GM23248 (cell line): ENCODE data around the gene ZFP62. TPM values are rescaled to one million over a fixed set of nuclear protein-coding genes. Genes with fewer than 3 reads are reported as not detected.

Experiments
- DNase-seq: peaks from one replicate; pipeline ENCODE4 v3.0.0-alpha.2; 2015
- H2AFZ ChIP-seq: fragments of 200-600 bp; sonication (generic); 2 replicates; pipeline ENCODE4 v1.6.1; 2016; ENCODE audit warnings: antibody characterized with exemption
- H3F3A ChIP-seq: fragments of 200-600 bp; sonication (generic); 2 replicates; pipeline ENCODE4 v1.6.1; 2016; ENCODE audit warnings: mild to moderate bottlenecking, antibody characterized with exemption, mixed run types; ENCODE audit not compliant: insufficient read depth
- H3K27ac ChIP-seq: fragments of 200-600 bp; sonication (generic); 2 replicates; pipeline ENCODE4 v1.5.1; 2016; ENCODE audit warnings: mild to moderate bottlenecking
- H3K27me3 ChIP-seq: fragments of 200-600 bp; sonication (generic); replicated peaks from 2 replicates; pipeline ENCODE4 v1.6.1; 2016; ENCODE audit warnings: mild to moderate bottlenecking; ENCODE audit not compliant: insufficient read depth
- H3K36me3 ChIP-seq: fragments of 200-600 bp; sonication (generic); 2 replicates; pipeline ENCODE4 v1.6.1; 2016; ENCODE audit warnings: low read depth, mild to moderate bottlenecking
- H3K4me1 ChIP-seq: fragments of 200-600 bp; sonication (generic); 2 replicates; pipeline ENCODE4 v1.6.1; 2016; ENCODE audit warnings: mild to moderate bottlenecking; ENCODE audit not compliant: insufficient read depth
- H3K4me2 ChIP-seq: fragments of 200-600 bp; sonication (generic); one replicate; pipeline ENCODE4 v1.6.1; 2016; ENCODE audit warnings: mild to moderate bottlenecking; ENCODE audit not compliant: unreplicated experiment
- H3K4me3 ChIP-seq: fragments of 200-600 bp; sonication (generic); 2 replicates; pipeline ENCODE4 v1.5.1; 2016; ENCODE audit warnings: mild to moderate bottlenecking
- H3K79me2 ChIP-seq: fragments of 200-600 bp; sonication (generic); 2 replicates; pipeline ENCODE4 v1.6.1; 2016; ENCODE audit warnings: mild to moderate bottlenecking; ENCODE audit not compliant: insufficient read depth
- H3K9ac ChIP-seq: fragments of 200-600 bp; sonication (generic); 2 replicates; pipeline ENCODE4 v1.6.1; 2016; ENCODE audit warnings: mild to moderate bottlenecking
- H3K9me2 ChIP-seq: fragments of 200-600 bp; sonication (generic); 2 replicates; pipeline ENCODE4 v1.6.1; 2016; ENCODE audit warnings: mixed run types, mild to moderate bottlenecking, moderate library complexity; ENCODE audit not compliant: insufficient read depth
- H3K9me3 ChIP-seq: fragments of 200-600 bp; sonication (generic); one replicate; pipeline ENCODE4 v1.6.1; 2017; ENCODE audit warnings: low read depth
- H4K20me1 ChIP-seq: fragments of 200-600 bp; sonication (generic); 2 replicates; pipeline ENCODE4 v1.6.0; 2016; ENCODE audit not compliant: insufficient read depth
- EZH2 ChIP-seq: fragments of 200-600 bp; sonication (generic); IDR thresholded peaks from 2 replicates; pipeline ENCODE4 v1.6.1; 2018; ENCODE audit warnings: antibody characterized with exemption, mild to moderate bottlenecking; ENCODE audit not compliant: insufficient read depth, poor library complexity, severe bottlenecking
- EZH2phosphoT487 ChIP-seq: fragments of 200-600 bp; sonication (generic); IDR thresholded peaks from 2 replicates; pipeline ENCODE4 v1.6.1; 2018; ENCODE audit warnings: antibody characterized with exemption, moderate library complexity, mild to moderate bottlenecking, low read depth; ENCODE audit not compliant: insufficient read depth
- WGBS, 2 experiments: methylation state at CpG; one replicate each; pipeline ENCODE4 v1.1.6; 2015 to 2017; ENCODE audit warnings: low lambda C conversion rate in 2 of 2, low coverage in 1 of 2; ENCODE audit errors: missing lambda C conversion rate in 2 of 2; 5-methylcytosine and 5-hydroxymethylcytosine counted together
- in situ Hi-C: fragments of 300-500 bp; cut with MboI; formaldehyde crosslinking; loops from 2 replicates; pipeline ENCODE4 v1.15.0; 2020
- polyA plus RNA-seq: library from polyadenylated mRNA; unstranded; fragments of >200 nt; fragmentation: Nextera tagmentation; extraction: Ambion mirVana; gene quantifications from 2 replicates; pipeline ENCODE4 v1.2.1, GENCODE V29; 2016
- total RNA-seq: library from RNA; depleted of rRNA; stranded (reverse); fragments of >200 nt; shearing (Covaris generic); gene quantifications from 2 replicates; pipeline ENCODE4 v1.2.3, GENCODE V29; 2014

The ZFP62 gene
- total and polyA plus RNA-seq, 2 experiments from 2014 or later, result 13.0 to 13.6 TPM

DNA sequence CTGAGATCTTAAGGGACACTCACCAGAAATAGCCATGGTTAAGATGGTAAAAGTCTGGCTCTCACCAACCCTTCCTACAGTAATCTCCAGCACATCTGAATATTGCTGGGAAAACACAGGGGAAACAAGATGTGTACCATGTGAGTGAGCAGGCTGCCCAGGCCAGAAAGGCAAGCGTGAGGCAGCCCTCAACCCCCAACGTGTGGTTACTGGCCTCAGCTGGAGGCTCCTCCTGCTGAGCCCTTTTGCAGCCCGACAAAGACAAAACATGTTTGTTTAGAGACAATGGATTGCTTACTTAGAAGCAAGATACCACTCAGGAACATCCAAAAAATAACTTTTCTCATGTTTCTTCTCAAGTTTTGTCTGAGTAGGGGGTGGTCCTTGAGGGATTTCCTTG lies 16.6 kb downstream of the ZFP62 start:
- Histone ChIP-seq H3K4me1 (no peaks in the 10 kb centered on the region), H2AFZ (no peak overlapping the region), H3K4me2 (no peak overlapping the region), H3K36me3 (peaks cover 14% of the 10 kb centered on the region), H3K4me3 (no peak overlapping the region), H3K27me3 (no peaks in the 10 kb centered on the region), H3K27ac (no peak overlapping the region), H3K9me2 (no peaks in the 10 kb centered on the region), H3K9ac (no peak overlapping the region), H3K79me2 (no peaks in the 10 kb centered on the region), H4K20me1 (no peaks in the 10 kb centered on the region), H3K9me3 (no peaks in the 10 kb centered on the region), H3F3A (0 out of 2 replicates have a peak, but pooled peaks cover 5% of the 10 kb centered on the region)
- in situ Hi-C loops, result no loop called here
- DNase-seq, result no peak
- no peak for TF ChIP-seq EZH2phosphoT487
- TF ChIP-seq EZH2, result no peak
- 69 to 81% methylated on average over 3 of the region's 3 CpGs for WGBS, 2 experiments

DNA sequence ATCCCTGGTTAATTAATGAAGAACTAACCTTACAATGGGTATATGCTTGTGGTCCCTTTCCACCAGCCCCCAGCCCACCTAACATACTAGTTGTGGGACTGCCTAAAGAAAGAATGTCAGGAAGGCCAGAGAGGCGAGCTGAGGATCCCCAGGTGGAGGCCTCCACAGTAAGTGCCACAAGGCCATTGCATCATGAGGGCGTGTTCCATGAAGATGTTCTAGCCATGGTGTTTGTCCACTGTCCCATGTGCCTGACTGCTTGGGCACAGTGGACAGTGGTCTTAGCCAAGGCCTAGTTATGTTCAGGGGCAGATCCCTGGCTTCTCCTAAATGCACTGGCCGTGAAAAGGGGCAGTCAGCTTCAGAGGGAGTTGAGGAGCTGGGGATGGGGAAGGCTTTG lies 21.1 kb downstream of the ZFP62 start:
- H3K79me2 ChIP-seq, result no peaks in the 10 kb centered on the region
- H2AFZ ChIP-seq, result no peak overlapping the region
- no peak for DNase-seq
- in situ Hi-C loops, result no loop called here
- WGBS, 2 experiments, result 79 to 94% methylated on average over 3 of the region's 3 CpGs
- no peak overlapping the region for H3K27ac ChIP-seq
- H3K9me2 ChIP-seq, result no peaks in the 10 kb centered on the region
- no peak overlapping the region for H3K9ac ChIP-seq
- H3K4me2 ChIP-seq, result no peak overlapping the region
- 0 out of 2 replicates have a peak, but pooled peaks cover 5% of the 10 kb centered on the region for H3F3A ChIP-seq
- no peaks in the 10 kb centered on the region for H3K36me3 ChIP-seq
- no peaks in the 10 kb centered on the region for H4K20me1 ChIP-seq
- no peaks in the 10 kb centered on the region for H3K4me1 ChIP-seq
- no peaks in the 10 kb centered on the region for H3K9me3 ChIP-seq
- TF ChIP-seq EZH2 (no peak), EZH2phosphoT487 (no peak)
- H3K4me3 ChIP-seq, result no peak overlapping the region
- H3K27me3 ChIP-seq, result no peaks in the 10 kb centered on the region

GRCh38 chr5:180839227-180839626 lies 21.8 kb downstream of the ZFP62 start:
- 0 out of 2 replicates have a peak, but pooled peaks cover 3% of the 10 kb centered on the region for H3K79me2 ChIP-seq
- no peaks in the 10 kb centered on the region for H3K4me1 ChIP-seq
- H3K36me3 ChIP-seq, result no peaks in the 10 kb centered on the region
- H3K4me3 ChIP-seq, result no peak overlapping the region
- no peaks in the 10 kb centered on the region for H3K27me3 ChIP-seq
- no peak overlapping the region for H3K27ac ChIP-seq
- H3K9ac ChIP-seq, result no peak overlapping the region
- no peak overlapping the region for H3K4me2 ChIP-seq
- 0 out of 2 replicates have a peak, but pooled peaks cover 5% of the 10 kb centered on the region for H3F3A ChIP-seq
- TF ChIP-seq EZH2phosphoT487 (no peak), EZH2 (no peak)
- 79 to 85% methylated on average over 2 of the region's 2 CpGs for WGBS, 2 experiments
- H3K9me3 ChIP-seq, result no peaks in the 10 kb centered on the region
- H3K9me2 ChIP-seq, result no peaks in the 10 kb centered on the region
- DNase-seq, result no peak
- no peaks in the 10 kb centered on the region for H4K20me1 ChIP-seq
- no peak overlapping the region for H2AFZ ChIP-seq
- in situ Hi-C loops, result no loop called here

- no peak overlapping the region for H3K4me2 ChIP-seq
- TF ChIP-seq EZH2 (no peak), EZH2phosphoT487 (no peak)
- in situ Hi-C loops, result no loop called here
Measured at GRCh38 chr5:180837478-180837877, 23.6 kb downstream of the ZFP62 start.

GRCh38 chr5:180832638-180833068 lies 28.4 kb downstream of the ZFP62 start:
- Histone ChIP-seq H3K9me3 (no peaks in the 10 kb centered on the region), H3K36me3 (no peaks in the 10 kb centered on the region), H3K27me3 (no peaks in the 10 kb centered on the region), H2AFZ (no peak overlapping the region), H3K9ac (peak overlapping the region; percentile 93), H3K79me2 (peaks cover 44% of the 10 kb centered on the region), H3K27ac (no peak overlapping the region), H3K4me2 (peak overlapping the region; percentile 95), H3K4me3 (peak overlapping the region; percentile 89), H3K4me1 (peaks cover 8% of the 10 kb centered on the region; the same call in 1 of the 2 replicates), H4K20me1 (no peaks in the 10 kb centered on the region), H3F3A (no peaks in the 10 kb centered on the region), H3K9me2 (no peaks in the 10 kb centered on the region)
- in situ Hi-C loops, result no loop called here
- 71 to 73% methylated on average over 2 of the region's 2 CpGs for WGBS, 2 experiments
- DNase-seq, result peak; percentile 4
- TF ChIP-seq EZH2phosphoT487, result no peak
- TF ChIP-seq EZH2, result no peak

More at GRCh38 chr5:180837478-180837877, 23.6 kb downstream of the ZFP62 start:
- 74 to 75% methylated on average over 4 of the region's 4 CpGs for WGBS, 2 experiments
- no peak for DNase-seq
- Histone ChIP-seq H3K4me3 (no peak overlapping the region), H3K4me1 (peaks cover 3% of the 10 kb centered on the region; the same call in 1 of the 2 replicates), H3K27ac (no peak overlapping the region), H3K9ac (no peak overlapping the region), H3F3A (0 out of 2 replicates have a peak, but pooled peaks cover 5% of the 10 kb centered on the region), H3K36me3 (no peaks in the 10 kb centered on the region), H2AFZ (no peak overlapping the region), H3K27me3 (no peaks in the 10 kb centered on the region), H3K9me2 (no peaks in the 10 kb centered on the region), H3K79me2 (peaks cover 21% of the 10 kb centered on the region), H4K20me1 (no peaks in the 10 kb centered on the region), H3K9me3 (no peaks in the 10 kb centered on the region)
